Smooth muscle cell (in vitro differentiated cells): Measurements from ENCODE around the gene IQCB1. TPM values are rescaled to one million over a fixed set of nuclear protein-coding genes. Genes with fewer than 3 reads are reported as not detected.
A peak's percentile ranks its signal among the peaks of the same experiment; 100 is the strongest.

Experiments used
- DNase-seq: peaks from one replicate; lab custom pipeline; 2025; ENCODE audit not compliant: unreplicated experiment; lab: John Stamatoyannopoulos, UW
- H2AFZ ChIP-seq: fragments of 200-600 bp; sonication (generic); 2 replicates; pipeline ENCODE4 v1.6.0; 2016; ENCODE audit warnings: antibody characterized with exemption, low read depth, mild to moderate bottlenecking
- H3F3A ChIP-seq: fragments of 200-600 bp; sonication (generic); 2 replicates; pipeline ENCODE4 v1.6.0; 2017; ENCODE audit warnings: antibody characterized with exemption, low read depth
- H3K27ac ChIP-seq: fragments of 200-600 bp; sonication (generic); 2 replicates; pipeline ENCODE4 v1.5.1; 2016; ENCODE audit warnings: low read depth, mild to moderate bottlenecking
- H3K27me3 ChIP-seq: fragments of 200-600 bp; sonication (generic); 2 replicates; pipeline ENCODE4 v1.6.1; 2016; ENCODE audit warnings: low read depth, mild to moderate bottlenecking
- H3K36me3 ChIP-seq: fragments of 200-600 bp; sonication (generic); 2 replicates; pipeline ENCODE4 v1.5.1; 2016; ENCODE audit warnings: low read depth
- H3K4me1 ChIP-seq: fragments of 200-600 bp; sonication (generic); 2 replicates; pipeline ENCODE4 v1.5.1; 2016; ENCODE audit warnings: low read depth
- H3K4me2 ChIP-seq: fragments of 200-600 bp; sonication (generic); 2 replicates; pipeline ENCODE4 v1.6.0; 2016; ENCODE audit warnings: mild to moderate bottlenecking
- H3K4me3 ChIP-seq: fragments of 200-600 bp; sonication (generic); 2 replicates; pipeline ENCODE4 v1.5.1; 2016; ENCODE audit warnings: mild to moderate bottlenecking
- H3K79me2 ChIP-seq: fragments of 200-600 bp; sonication (generic); 2 replicates; pipeline ENCODE4 v1.6.0; 2016; ENCODE audit warnings: low read depth, mild to moderate bottlenecking
- H3K9ac ChIP-seq: fragments of 200-600 bp; sonication (generic); 2 replicates; pipeline ENCODE4 v1.6.0; 2016; ENCODE audit warnings: low read depth
- H3K9me3 ChIP-seq: fragments of 200-600 bp; sonication (generic); replicated peaks from 2 replicates; pipeline ENCODE4 v1.5.1; 2016; ENCODE audit warnings: low read depth
- H4K20me1 ChIP-seq: fragments of 200-600 bp; sonication (generic); 2 replicates; pipeline ENCODE4 v1.6.0; 2016; ENCODE audit warnings: low read depth
- WGBS: methylation state at CpG from one replicate; pipeline ENCODE4 v1.1.7; 2016; ENCODE audit warnings: low lambda C conversion rate; 5-methylcytosine and 5-hydroxymethylcytosine counted together
- polyA plus RNA-seq: library from polyadenylated mRNA; unstranded; fragments of >200 nt; fragmentation: Nextera tagmentation; extraction: Ambion mirVana; gene quantifications from 2 replicates; pipeline ENCODE4 v1.2.1, GENCODE V29; 2016
- total RNA-seq: library from RNA; depleted of rRNA; stranded (reverse); fragments of >200 nt; gene quantifications from 2 replicates; pipeline ENCODE4 v1.2.3, GENCODE V29; 2014
- TF ChIP-seq, protein P1 (sequence below): fragments of 200-600 bp; sonication (generic); IDR thresholded peaks from 2 replicates; pipeline ENCODE4 v1.5.1; 2017; ENCODE audit warnings: borderline replicate concordance, mild to moderate bottlenecking, antibody characterized with exemption; ENCODE audit not compliant: insufficient read depth, poor library complexity, severe bottlenecking

The IQCB1 gene
- total and polyA plus RNA-seq, 2 experiments from 2014 or later, result 14.2 to 22.3 TPM

DNA sequence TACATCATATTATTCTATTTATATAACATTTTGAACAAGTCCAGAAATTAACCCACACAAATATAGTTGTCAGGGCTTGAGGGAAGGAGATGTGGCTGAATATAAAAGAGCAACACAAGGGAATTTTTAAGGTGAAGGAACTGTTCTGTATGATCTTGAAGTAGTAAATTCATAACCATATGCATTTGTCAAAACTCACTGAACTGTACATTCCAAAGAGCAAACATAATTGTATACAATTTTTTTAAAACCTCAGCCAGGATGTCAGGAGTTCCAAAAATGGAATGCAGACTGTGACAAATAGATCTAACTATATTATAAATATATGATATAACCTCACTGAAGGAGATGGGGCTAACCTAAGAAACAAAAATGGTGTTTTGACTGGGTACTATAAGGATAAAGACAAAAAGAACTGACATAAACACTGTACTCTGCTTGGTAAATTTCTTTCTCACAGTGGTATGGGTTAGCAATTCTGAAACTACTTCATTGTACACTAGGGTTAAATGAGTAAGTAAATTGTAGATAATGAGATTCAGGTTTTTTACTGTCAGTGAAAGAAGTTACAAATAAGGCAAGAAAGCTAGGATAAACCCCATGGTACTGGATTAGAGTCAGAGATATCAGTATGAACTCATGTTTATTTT lies 99.7 kb downstream of the IQCB1 start:
- H3K27me3 ChIP-seq, result no peaks in the 10 kb centered on the region
- H3K79me2 ChIP-seq, result peaks cover 99% of the 10 kb centered on the region
- H3K4me1 ChIP-seq, result peaks cover 20% of the 10 kb centered on the region
- no peak for DNase-seq
- peak overlapping the region; percentile 40 for H3K4me2 ChIP-seq
- peak overlapping the region; percentile 47 for H3K27ac ChIP-seq
- H3F3A ChIP-seq, result no peaks in the 10 kb centered on the region
- no peaks in the 10 kb centered on the region for H3K36me3 ChIP-seq
- H3K9ac ChIP-seq, result no peak overlapping the region
- TF ChIP-seq, protein P1, sequence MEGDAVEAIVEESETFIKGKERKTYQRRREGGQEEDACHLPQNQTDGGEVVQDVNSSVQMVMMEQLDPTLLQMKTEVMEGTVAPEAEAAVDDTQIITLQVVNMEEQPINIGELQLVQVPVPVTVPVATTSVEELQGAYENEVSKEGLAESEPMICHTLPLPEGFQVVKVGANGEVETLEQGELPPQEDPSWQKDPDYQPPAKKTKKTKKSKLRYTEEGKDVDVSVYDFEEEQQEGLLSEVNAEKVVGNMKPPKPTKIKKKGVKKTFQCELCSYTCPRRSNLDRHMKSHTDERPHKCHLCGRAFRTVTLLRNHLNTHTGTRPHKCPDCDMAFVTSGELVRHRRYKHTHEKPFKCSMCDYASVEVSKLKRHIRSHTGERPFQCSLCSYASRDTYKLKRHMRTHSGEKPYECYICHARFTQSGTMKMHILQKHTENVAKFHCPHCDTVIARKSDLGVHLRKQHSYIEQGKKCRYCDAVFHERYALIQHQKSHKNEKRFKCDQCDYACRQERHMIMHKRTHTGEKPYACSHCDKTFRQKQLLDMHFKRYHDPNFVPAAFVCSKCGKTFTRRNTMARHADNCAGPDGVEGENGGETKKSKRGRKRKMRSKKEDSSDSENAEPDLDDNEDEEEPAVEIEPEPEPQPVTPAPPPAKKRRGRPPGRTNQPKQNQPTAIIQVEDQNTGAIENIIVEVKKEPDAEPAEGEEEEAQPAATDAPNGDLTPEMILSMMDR, result no peak
- H3K9me3 ChIP-seq, result no peaks in the 10 kb centered on the region
- H4K20me1 ChIP-seq, result peaks cover 100% of the 10 kb centered on the region
- no peak overlapping the region for H2AFZ ChIP-seq
- no peak overlapping the region for H3K4me3 ChIP-seq

DNA sequence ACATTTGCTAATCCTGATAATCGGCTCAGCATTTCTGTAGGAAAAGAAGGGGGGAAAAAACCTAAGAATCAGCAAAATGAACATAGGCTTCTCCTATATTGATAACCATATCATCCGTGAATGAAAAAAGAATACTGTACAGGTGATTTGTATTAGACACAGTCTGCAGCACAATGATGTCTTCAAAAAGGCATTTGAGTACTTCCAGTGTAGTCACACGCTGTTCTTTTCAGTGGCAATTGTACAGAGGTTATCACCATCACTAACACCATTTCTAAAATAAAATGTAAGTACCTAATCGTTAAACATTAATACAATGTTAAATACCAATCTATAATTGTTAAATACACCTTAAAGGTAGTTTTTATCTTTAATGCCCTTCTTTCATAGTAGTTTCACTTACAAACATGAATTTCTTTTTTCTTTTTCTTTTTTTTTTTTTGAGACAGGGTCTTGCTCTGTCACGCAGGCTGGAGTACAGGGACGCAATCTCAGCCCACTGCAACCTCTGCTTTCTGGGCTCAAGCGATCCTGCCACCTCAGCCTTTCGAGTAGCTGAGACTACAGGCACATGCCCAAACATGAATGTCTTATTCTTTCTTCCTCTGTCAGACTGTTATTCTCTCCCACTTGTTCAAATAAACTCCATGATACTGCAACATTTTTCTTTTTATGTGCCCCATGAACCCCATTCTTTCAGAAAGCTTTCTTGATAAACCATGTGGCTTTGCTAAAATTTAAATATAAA lies 103.7 kb downstream of the IQCB1 start:
- peaks cover 19% of the 10 kb centered on the region for H3K36me3 ChIP-seq
- H3K4me2 ChIP-seq, result peak overlapping the region; percentile 75
- TF ChIP-seq, protein P1, result no peak
- peaks cover 74% of the 10 kb centered on the region for H3K79me2 ChIP-seq
- H4K20me1 ChIP-seq, result peaks cover 67% of the 10 kb centered on the region
- no peaks in the 10 kb centered on the region for H3F3A ChIP-seq
- H3K4me3 ChIP-seq, result no peak overlapping the region
- 86% methylated on average over 8 of the region's 8 CpGs for WGBS
- H2AFZ ChIP-seq, result no peak overlapping the region
- H3K27me3 ChIP-seq, result no peaks in the 10 kb centered on the region
- peaks cover 20% of the 10 kb centered on the region for H3K4me1 ChIP-seq
- DNase-seq, result no peak
- H3K9ac ChIP-seq, result peak overlapping the region; percentile 43
- H3K9me3 ChIP-seq, result no peaks in the 10 kb centered on the region
- H3K27ac ChIP-seq, result peak overlapping the region; percentile 71

DNA sequence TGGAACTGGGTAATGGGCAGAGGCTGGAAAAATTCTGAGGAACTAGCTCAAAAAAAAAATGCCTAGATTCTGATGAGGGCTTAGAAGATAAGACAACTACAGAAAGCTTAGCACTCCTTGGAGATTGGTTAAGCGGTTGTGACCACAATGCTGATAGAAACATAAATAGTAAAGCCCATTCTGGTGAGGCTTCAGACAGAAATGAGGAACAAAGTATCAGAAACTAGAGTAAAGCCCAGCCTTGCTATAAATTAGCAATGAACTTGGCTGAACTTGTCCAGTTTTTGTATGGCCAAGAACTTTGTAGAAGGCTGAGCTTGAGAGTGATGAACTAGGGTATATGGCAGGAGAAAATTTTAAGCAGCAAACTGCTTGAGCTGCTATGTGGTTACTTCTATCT lies 110.7 kb downstream of the IQCB1 start:
- no peak for DNase-seq
- no peak overlapping the region for H2AFZ ChIP-seq
- H3K79me2 ChIP-seq, result peaks cover 11% of the 10 kb centered on the region
- H4K20me1 ChIP-seq, result peaks cover 49% of the 10 kb centered on the region
- H3F3A ChIP-seq, result no peaks in the 10 kb centered on the region
- no peak overlapping the region for H3K4me3 ChIP-seq
- no peak overlapping the region for H3K27ac ChIP-seq
- WGBS, result 100% methylated on average over 1 of the region's 1 CpG
- H3K9me3 ChIP-seq, result no peaks in the 10 kb centered on the region
- TF ChIP-seq, protein P1, result no peak
- peaks cover 62% of the 10 kb centered on the region for H3K36me3 ChIP-seq
- H3K27me3 ChIP-seq, result no peaks in the 10 kb centered on the region
- no peak overlapping the region for H3K9ac ChIP-seq
- H3K4me2 ChIP-seq, result no peak overlapping the region
- no peaks in the 10 kb centered on the region for H3K4me1 ChIP-seq
